B cell (primary cell): ENCODE data around the gene GTF2A1. TPM values are rescaled to one million over a fixed set of nuclear protein-coding genes. Genes with fewer than 3 reads are reported as not detected.
"Not testable (repeated sequence)": the region's sequence is repeated elsewhere in the genome, so short reads cannot be mapped to it uniquely, and the experiment has no call there.

Experiments used
- ATAC-seq: fragments of 200-7000 bp; cut with Tn5 transposase; one replicate; pipeline ENCODE4 v1.10.0; 2021; ENCODE audit warnings: low read depth, mild to moderate bottlenecking, moderate number of reproducible peaks, moderate library complexity
- CTCF ChIA-PET: fragments of 350-600 bp; sonication (Branson Sonifier 250); formaldehyde crosslinking; loops from one replicate; lab custom pipeline; 2021; ENCODE audit warnings: antibody characterized with exemption, inconsistent platforms; lab: Charles Lee
- POLR2A ChIA-PET: fragments of 350-600 bp; sonication (Branson Sonifier 250); formaldehyde crosslinking; loops from one replicate; lab custom pipeline; 2021; ENCODE audit warnings: antibody characterized with exemption; lab: Charles Lee
- DNase-seq: peaks from one replicate; pipeline ENCODE4 v3.0.0; 2013
- H2AFZ ChIP-seq: 2 replicates; pipeline ENCODE4 v1.6.1; 2012; ENCODE audit warnings: mild to moderate bottlenecking, low read depth, low read length; ENCODE audit not compliant: insufficient read depth, poor library complexity, severe bottlenecking
- H3K27ac ChIP-seq, 2 donors: 1 replicate in 1 of 2; 2 replicates in 1 of 2; pipeline ENCODE4 v1.5.1; 2012 to 2013; ENCODE audit warnings: low read length in 2 of 2, mild to moderate bottlenecking in 2 of 2, moderate library complexity in 1 of 2
- H3K27me3 ChIP-seq, 4 experiments: fragments of 200-600 bp in 1 of 4; sonication (generic) in 1 of 4; replicated peaks in 1 of 4; 1 replicate in 2 of 4; 2 replicates in 2 of 4; pipeline versions ENCODE4 v1.6.1 to v1.7.0; 2013 to 2016; ENCODE audit warnings: low read length in 3 of 4, mild to moderate bottlenecking in 2 of 4, mixed read lengths in 1 of 4, moderate library complexity in 1 of 4; ENCODE audit not compliant: insufficient read depth in 4 of 4, control insufficient read depth in 3 of 4; ENCODE audit errors: control extremely low read depth in 1 of 4
- H3K36me3 ChIP-seq, 2 experiments: replicated peaks in 1 of 2; 1 replicate in 1 of 2; 2 replicates in 1 of 2; pipeline versions ENCODE4 v1.6.1 to v1.7.1; 2013; ENCODE audit warnings: low read length in 1 of 2; ENCODE audit not compliant: insufficient read depth in 2 of 2, control insufficient read depth in 1 of 2; ENCODE audit errors: control extremely low read depth in 1 of 2, extremely low read depth in 1 of 2
- H3K4me1 ChIP-seq, 2 donors: fragments of 200-600 bp in 1 of 2; sonication (generic) in 1 of 2; 1 replicate in 1 of 2; 2 replicates in 1 of 2; pipeline versions ENCODE4 v1.5.1 to v1.6.1; 2013 to 2017; ENCODE audit warnings: low read length in 2 of 2; ENCODE audit not compliant: control insufficient read depth in 2 of 2, insufficient read depth in 2 of 2
- H3K4me2 ChIP-seq: replicated peaks from 2 replicates; pipeline ENCODE3; 2012; ENCODE audit warnings: mild to moderate bottlenecking, low read depth, low read length; ENCODE audit not compliant: poor library complexity, severe bottlenecking
- H3K4me3 ChIP-seq, 5 experiments: fragments of 200-600 bp in 1 of 5; sonication (generic) in 1 of 5; 1 replicate in 3 of 5; 2 replicates in 2 of 5; pipeline versions ENCODE4 v1.5.1 to v1.7.0; 2011 to 2016; ENCODE audit warnings: low read length in 4 of 5, mild to moderate bottlenecking in 4 of 5, low read depth in 2 of 5, control low read depth in 1 of 5, moderate library complexity in 1 of 5; ENCODE audit not compliant: insufficient read depth in 1 of 5; ENCODE audit errors: control extremely low read depth in 1 of 5, extremely low read depth in 1 of 5
- H3K79me2 ChIP-seq: fragments of 200-600 bp; sonication (generic); one replicate; pipeline ENCODE4 v1.6.0; 2016; ENCODE audit warnings: low read length; ENCODE audit not compliant: control insufficient read depth, insufficient read depth
- H3K9ac ChIP-seq: fragments of 200-600 bp; sonication (generic); 2 replicates; pipeline ENCODE4 v1.6.1; 2017; ENCODE audit warnings: mild to moderate bottlenecking, low read length, moderate library complexity
- H3K9me3 ChIP-seq, 3 donors: one replicate each; pipeline versions ENCODE4 v1.6.1 to v1.7.1; 2013; ENCODE audit warnings: low read length in 2 of 3; ENCODE audit not compliant: control insufficient read depth in 2 of 3, insufficient read depth in 1 of 3; ENCODE audit errors: control extremely low read depth in 1 of 3
- H4K20me1 ChIP-seq: 2 replicates; pipeline ENCODE4 v1.6.0; 2012; ENCODE audit warnings: mild to moderate bottlenecking, low read length; ENCODE audit not compliant: insufficient read depth, control insufficient read depth, poor library complexity, severe bottlenecking
- H3K27ac Mint-ChIP-seq: one replicate; pipeline ENCODE4 v1.8.0; 2021; ENCODE audit warnings: mixed read lengths
- H3K27me3 Mint-ChIP-seq: one replicate; pipeline ENCODE4 v1.8.0; 2021; ENCODE audit warnings: mixed read lengths
- H3K4me1 Mint-ChIP-seq: one replicate; pipeline ENCODE4 v1.8.0; 2021; ENCODE audit warnings: mixed read lengths
- H3K4me3 Mint-ChIP-seq: one replicate; pipeline ENCODE4 v1.8.0; 2021; ENCODE audit warnings: mixed read lengths
- H3K9me3 Mint-ChIP-seq: one replicate; pipeline ENCODE4 v1.8.0; 2022; ENCODE audit warnings: mixed read lengths; ENCODE audit not compliant: insufficient read depth
- EZH2 ChIP-seq: IDR thresholded peaks from 2 replicates; pipeline ENCODE4 v1.6.1; 2012; ENCODE audit warnings: borderline replicate concordance, low read depth, mild to moderate bottlenecking, moderate library complexity, low read length; ENCODE audit not compliant: insufficient read depth, poor library complexity, severe bottlenecking
- WGBS: methylation state at CpG from one replicate; pipeline ENCODE4 v1.1.5; 2013; ENCODE audit warnings: missing lambda C conversion rate; ENCODE audit not compliant: insufficient coverage; 5-methylcytosine and 5-hydroxymethylcytosine counted together
- intact Hi-C: fragments of 100-400 bp; cut with micrococcal nuclease; formaldehyde crosslinking; loops from one replicate; pipeline ENCODE4 v1.10.0; 2022
- polyA plus RNA-seq: library from polyadenylated mRNA; depleted of rRNA; stranded (reverse); fragments of >200 nt; gene quantifications from 2 replicates; pipeline ENCODE4 v1.2.3, GENCODE V29; 2012
- total RNA-seq, 2 donors: library from RNA; stranded (reverse); fragments of 120-200 nt in 1 of 2; gene quantifications; 1 replicate in 1 of 2; 2 replicates in 1 of 2; pipeline versions ENCODE4 v1.2.3 to v1.2.4, GENCODE V29; 2013 to 2022
- TF ChIP-seq, protein P1 (sequence below): fragments of 200-600 bp; IDR thresholded peaks from one replicate; pipeline ENCODE4 v1.8.0; 2022; ENCODE audit warnings: antibody characterized with exemption, mild to moderate bottlenecking

GTF2A1 gene
- total and polyA plus RNA-seq, 2 donors (not counting 1 experiment from before 2014, with no cell fraction given): 7.1 to 45.1 TPM

DNA sequence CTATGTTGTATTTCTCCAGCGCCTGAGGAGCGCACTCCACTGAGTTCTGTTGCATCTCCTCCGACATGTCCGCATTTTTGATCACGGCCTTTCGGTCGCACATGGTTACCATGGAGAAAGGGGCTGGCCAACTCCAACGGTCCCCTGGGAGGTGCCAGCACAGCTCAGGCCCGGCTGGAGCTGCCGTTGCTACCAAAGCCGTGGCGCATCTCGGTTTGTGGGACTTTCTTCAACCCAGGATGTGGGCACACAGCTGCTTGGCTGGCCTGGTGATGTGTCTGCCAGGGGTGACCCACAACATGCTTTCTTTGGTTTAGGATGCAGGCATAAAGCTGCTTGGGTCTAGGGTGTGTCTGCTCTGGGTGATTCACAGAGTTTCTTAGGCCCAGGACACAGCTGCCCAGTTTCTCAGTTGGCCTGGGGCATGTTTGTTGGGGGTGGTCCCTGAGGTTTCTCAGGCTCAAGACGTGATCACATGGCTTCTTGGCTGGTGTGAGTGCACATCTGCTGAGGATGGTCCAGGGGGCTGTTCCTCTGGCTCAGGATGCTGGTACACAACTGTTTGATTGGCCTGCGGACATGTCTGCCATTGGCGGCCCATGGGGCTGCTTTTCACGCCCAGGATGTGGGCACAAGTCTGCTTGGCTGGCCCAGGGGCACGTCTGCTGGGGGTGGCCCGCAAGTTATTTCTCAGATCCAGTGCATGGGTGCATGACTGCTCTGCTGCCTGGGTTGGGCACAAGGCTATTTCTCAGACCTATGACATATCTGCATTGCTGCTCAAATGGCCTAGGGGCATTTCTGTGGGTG, 25.9 kb upstream of the GTF2A1 start:
- Mint-ChIP-seq H3K9me3 (no peaks in the 10 kb centered on the region), H3K4me3 (no peak overlapping the region), H3K27me3 (peaks cover 13% of the 10 kb centered on the region), H3K27ac (no peak overlapping the region), H3K4me1 (no peaks in the 10 kb centered on the region)
- Histone ChIP-seq H3K79me2 (no peaks in the 10 kb centered on the region), H2AFZ (no peak overlapping the region), H3K27ac (no peak overlapping the region), H3K4me1 (no peaks in the 10 kb centered on the region), H3K27me3 (no peaks in the 10 kb centered on the region), H4K20me1 (no peaks in the 10 kb centered on the region), H3K9me3 (peaks cover 0 to 17% (median 0%) of the 10 kb centered on the region in 3 donors), H3K4me2 (no peak overlapping the region), H3K9ac (no peak overlapping the region), H3K36me3 (no peaks in the 10 kb centered on the region), H3K4me3 (no peak overlapping the region)
- DNase-seq (no peak), ATAC-seq (no peak)
- intact Hi-C loops: no loop called here
- 85% methylated on average over 19 of the region's 19 CpGs for WGBS
- ChIA-PET CTCF (no interaction called here), POLR2A (no interaction called here)
- TF ChIP-seq EZH2: no peak
- TF ChIP-seq, protein P1, sequence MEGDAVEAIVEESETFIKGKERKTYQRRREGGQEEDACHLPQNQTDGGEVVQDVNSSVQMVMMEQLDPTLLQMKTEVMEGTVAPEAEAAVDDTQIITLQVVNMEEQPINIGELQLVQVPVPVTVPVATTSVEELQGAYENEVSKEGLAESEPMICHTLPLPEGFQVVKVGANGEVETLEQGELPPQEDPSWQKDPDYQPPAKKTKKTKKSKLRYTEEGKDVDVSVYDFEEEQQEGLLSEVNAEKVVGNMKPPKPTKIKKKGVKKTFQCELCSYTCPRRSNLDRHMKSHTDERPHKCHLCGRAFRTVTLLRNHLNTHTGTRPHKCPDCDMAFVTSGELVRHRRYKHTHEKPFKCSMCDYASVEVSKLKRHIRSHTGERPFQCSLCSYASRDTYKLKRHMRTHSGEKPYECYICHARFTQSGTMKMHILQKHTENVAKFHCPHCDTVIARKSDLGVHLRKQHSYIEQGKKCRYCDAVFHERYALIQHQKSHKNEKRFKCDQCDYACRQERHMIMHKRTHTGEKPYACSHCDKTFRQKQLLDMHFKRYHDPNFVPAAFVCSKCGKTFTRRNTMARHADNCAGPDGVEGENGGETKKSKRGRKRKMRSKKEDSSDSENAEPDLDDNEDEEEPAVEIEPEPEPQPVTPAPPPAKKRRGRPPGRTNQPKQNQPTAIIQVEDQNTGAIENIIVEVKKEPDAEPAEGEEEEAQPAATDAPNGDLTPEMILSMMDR: no peak

DNA sequence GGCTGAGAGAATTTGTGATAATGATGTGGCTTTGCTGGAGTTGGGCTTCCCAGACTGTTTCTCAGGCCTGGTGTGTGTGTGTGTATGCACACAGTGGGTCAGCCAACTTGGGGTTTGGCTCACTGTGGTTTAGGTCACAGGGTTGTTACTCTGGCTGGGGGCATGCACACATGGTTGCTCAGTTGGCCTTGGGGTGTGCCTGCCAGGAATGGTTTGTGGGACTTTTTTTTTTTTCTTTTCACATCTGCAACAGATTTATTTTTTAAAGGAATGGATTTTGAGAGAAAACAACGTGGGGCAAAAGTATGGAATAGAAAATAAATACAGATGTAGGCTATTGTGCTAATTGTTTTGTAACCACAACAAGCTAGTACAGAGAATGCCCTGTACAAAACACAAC, 25.0 kb upstream of the GTF2A1 start:
- no CpG with 5 or more reads among the region's 1 CpG for WGBS
- no peak for TF ChIP-seq EZH2
- TF ChIP-seq, protein P1: no peak
- no peak overlapping the region for H3K9ac ChIP-seq
- intact Hi-C loops: no loop called here
- no peak for ATAC-seq
- no peaks in the 10 kb centered on the region for H3K36me3 ChIP-seq
- H3K4me2 ChIP-seq: no peak overlapping the region
- no peak for DNase-seq
- Mint-ChIP-seq H3K4me1 (no peaks in the 10 kb centered on the region), H3K9me3 (no peaks in the 10 kb centered on the region), H3K27me3 (peaks cover 13% of the 10 kb centered on the region), H3K27ac (no peak overlapping the region), H3K4me3 (no peak overlapping the region)
- H3K27ac ChIP-seq: no peak overlapping the region
- no peaks in the 10 kb centered on the region for H3K27me3 ChIP-seq
- CTCF ChIA-PET: no interaction called here
- no peaks in the 10 kb centered on the region for H4K20me1 ChIP-seq
- H3K79me2 ChIP-seq: no peaks in the 10 kb centered on the region
- H3K4me1 ChIP-seq: no peaks in the 10 kb centered on the region
- H2AFZ ChIP-seq: no peak overlapping the region
- POLR2A ChIA-PET: no interaction called here
- no peak overlapping the region for H3K4me3 ChIP-seq
- H3K9me3 ChIP-seq: peaks cover 0 to 17% (median 0%) of the 10 kb centered on the region in 3 donors

DNA sequence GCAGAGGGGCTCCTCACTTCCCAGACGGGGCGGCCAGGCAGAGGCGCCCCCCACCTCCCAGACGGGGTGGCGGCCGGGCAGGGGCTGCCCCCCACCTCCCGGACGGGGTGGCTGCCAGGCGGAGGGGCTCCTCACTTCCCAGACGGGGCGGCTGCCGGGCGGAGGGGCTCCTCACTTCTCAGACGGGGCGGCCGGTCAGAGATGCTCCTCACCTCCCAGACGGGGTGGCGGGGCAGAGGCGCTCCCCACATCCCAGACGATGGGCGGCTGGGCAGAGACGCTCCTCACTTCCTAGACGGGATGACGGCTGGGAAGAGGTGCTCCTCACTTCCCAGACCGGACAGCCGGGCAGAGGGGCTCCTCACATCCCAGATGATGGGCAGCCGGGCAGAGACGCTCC, 23.7 kb upstream of the GTF2A1 start:
- H3K36me3 ChIP-seq: not testable (repeated sequence)

More for the DNA sequence above, 23.7 kb upstream of the GTF2A1 start:
- H3K4me3 Mint-ChIP-seq, ATAC-seq, H3K27ac Mint-ChIP-seq, H3K4me3 ChIP-seq, DNase-seq, H3K9me3 Mint-ChIP-seq, CTCF ChIA-PET, intact Hi-C loops, H3K27me3 ChIP-seq, H3K79me2 ChIP-seq, POLR2A ChIA-PET, H3K9ac ChIP-seq, H3K27ac ChIP-seq, H2AFZ ChIP-seq, H3K4me1 Mint-ChIP-seq, H3K4me2 ChIP-seq, H3K4me1 ChIP-seq, H4K20me1 ChIP-seq: not testable (repeated sequence)
- peaks cover 17% of the 10 kb centered on the region for H3K27me3 Mint-ChIP-seq
- WGBS: 97% methylated on average over 17 of the region's 28 CpGs
- H3K9me3 ChIP-seq: peaks cover 0 to 17% (median 0%) of the 10 kb centered on the region in 3 donors
